Muscle of back (tissue), 11 donors: ENCODE measurements around the gene COPS9. TPM values are rescaled to one million over a fixed set of nuclear protein-coding genes. Genes with fewer than 3 reads are reported as not detected.
A peak's percentile ranks its signal among the peaks of the same experiment; 100 is the strongest.

Source experiments
- DNase-seq, 3 donors: peaks; one replicate each; pipeline versions ENCODE4 v3.0.0 to v3.0.0-alpha.2; 2013
- polyA plus RNA-seq, 10 donors: library from polyadenylated mRNA; unstranded; fragments of 120-200 nt; gene quantifications; one replicate each; pipeline ENCODE4 v1.2.1, GENCODE V29; 2013; ENCODE audit not compliant: insufficient read length in 10 of 10

COPS9 gene
- polyA plus RNA-seq, 10 donors: 74.1 to 129 (median 88.4) TPM

- DNase-seq: no peak
These were observed 1.6 kb upstream of the COPS9 start for GRCh38 chr2:240137596-240138253.

GRCh38 chr2:240136671-240137292 is 677 bp upstream of the COPS9 start:
- no peak for DNase-seq

- DNase-seq: peak in 1 of 3 donors; percentile 23
These were observed 446 bp downstream of the COPS9 start for GRCh38 chr2:240135706-240136012.

GRCh38 chr2:240134956-240135520 is 1.1 kb downstream of the COPS9 start:
- no peak for DNase-seq

GRCh38 chr2:240134466-240134865 is 1.6 kb downstream of the COPS9 start:
- DNase-seq: no peak

- no peak for DNase-seq
These were observed 2.7 kb downstream of the COPS9 start for GRCh38 chr2:240133401-240133800.

GRCh38 chr2:240132651-240132980 is 3.5 kb downstream of the COPS9 start:
- no peak for DNase-seq

GRCh38 chr2:240131941-240132650 is 4.0 kb downstream of the COPS9 start:
- no peak for DNase-seq

GRCh38 chr2:240131296-240131695 is 4.8 kb downstream of the COPS9 start:
- no peak for DNase-seq

GRCh38 chr2:240130393-240131195 is 5.5 kb downstream of the COPS9 start:
- no peak for DNase-seq

- no peak for DNase-seq
These were observed 6.2 kb downstream of the COPS9 start for GRCh38 chr2:240129731-240130392.

GRCh38 chr2:240129311-240129710 is 6.8 kb downstream of the COPS9 start:
- no peak for DNase-seq

- DNase-seq: peak; percentile 14 to 38 (median 19)
These were observed 7.4 kb downstream of the COPS9 start for GRCh38 chr2:240128608-240129145.

GRCh38 chr2:240127911-240128607 is 8.0 kb downstream of the COPS9 start:
- DNase-seq: no peak

GRCh38 chr2:240127191-240127750 is 8.8 kb downstream of the COPS9 start:
- DNase-seq: no peak

GRCh38 chr2:240126731-240127130 is 9.4 kb downstream of the COPS9 start:
- DNase-seq: no peak

GRCh38 chr2:240125742-240126141 is 10.4 kb downstream of the COPS9 start:
- DNase-seq: no peak

GRCh38 chr2:240124651-240125030 is 11.5 kb downstream of the COPS9 start:
- no peak for DNase-seq

- no peak for DNase-seq
These were observed 12.1 kb downstream of the COPS9 start for GRCh38 chr2:240123821-240124650.
